Panc1 (cell line): ENCODE measurements around the gene TXNDC16. TPM values are rescaled to one million over a fixed set of nuclear protein-coding genes. Genes with fewer than 3 reads are reported as not detected.

ENCODE experiments used
- ATAC-seq: fragments of 200-7000 bp; cut with Tn5 transposase; 2 replicates; pipeline ENCODE4 v1.9.1; 2020; ENCODE audit warnings: mild to moderate bottlenecking, moderate library complexity
- BruUV-seq: library from RNA; stranded (reverse); fragments of 400-500 nt; replicated peaks from 2 replicates; lab custom pipeline; 2021; lab: Mats Ljungman, UMichigan
- CTCF ChIA-PET: fragments of 300-600 bp; sonication (Branson Sonifier 250); formaldehyde crosslinking; loops from one replicate; lab custom pipeline; 2022; ENCODE audit warnings: antibody characterized with exemption; lab: Charles Lee
- POLR2A ChIA-PET: fragments of 300-600 bp; sonication (Branson Sonifier 250); formaldehyde crosslinking; loops from one replicate; lab custom pipeline; 2022; ENCODE audit warnings: antibody characterized with exemption; lab: Charles Lee
- DNase-seq: peaks from one replicate; pipeline ENCODE4 v3.0.0-alpha.2; 2010; ENCODE audit warnings: low read depth, low spot score
- H3K27ac ChIP-seq: 2 replicates; pipeline ENCODE4 v1.5.1; 2011; ENCODE audit warnings: mild to moderate bottlenecking, low read length, inconsistent platforms
- H3K27me3 ChIP-seq: fragments of 200-500 bp; sonication (Bioruptor generic); 2 replicates; pipeline ENCODE4 v1.6.0; 2014; ENCODE audit warnings: low read length, inconsistent platforms; ENCODE audit not compliant: control insufficient read depth, insufficient read depth
- H3K36me3 ChIP-seq: fragments of 200-500 bp; sonication (Bioruptor generic); 2 replicates; pipeline ENCODE4 v1.5.1; 2014; ENCODE audit warnings: inconsistent platforms, mild to moderate bottlenecking, low read length, moderate library complexity; ENCODE audit not compliant: control insufficient read depth, insufficient read depth
- H3K4me1 ChIP-seq: 2 replicates; pipeline ENCODE4 v1.5.1; 2011; ENCODE audit warnings: inconsistent platforms, mild to moderate bottlenecking, low read length, moderate library complexity; ENCODE audit not compliant: control insufficient read depth, insufficient read depth
- H3K4me3 ChIP-seq, 2 experiments: 2 replicates each; pipeline ENCODE4 v1.5.1; 2011 to 2012; ENCODE audit warnings: low read depth in 2 of 2, low read length in 2 of 2, mild to moderate bottlenecking in 2 of 2, inconsistent platforms in 1 of 2, moderate library complexity in 1 of 2
- H3K9me3 ChIP-seq: fragments of 200-500 bp; sonication (Bioruptor generic); 2 replicates; pipeline ENCODE4 v1.5.1; 2014; ENCODE audit warnings: low read depth, mild to moderate bottlenecking, inconsistent platforms, low read length, moderate library complexity; ENCODE audit not compliant: control insufficient read depth, insufficient read depth
- POLR2AphosphoS5 ChIP-seq: IDR thresholded peaks from 2 replicates; pipeline ENCODE4 v1.6.1; 2012; ENCODE audit warnings: mild to moderate bottlenecking, low read depth, low read length, moderate library complexity
- SIN3A ChIP-seq: IDR thresholded peaks from 2 replicates; pipeline ENCODE4 v1.6.1; 2012; ENCODE audit warnings: low read depth, mild to moderate bottlenecking, low read length, moderate library complexity, borderline replicate concordance; ENCODE audit not compliant: insufficient read depth
- TCF7L2 ChIP-seq: IDR thresholded peaks from 2 replicates; pipeline ENCODE4 v1.6.1; 2011; ENCODE audit warnings: mild to moderate bottlenecking, low read depth, low read length, inconsistent platforms
- in situ Hi-C: cut with HindIII; loops from 2 replicates; pipeline ENCODE4 v1.10.0; 2016; ENCODE audit warnings: low sequenced_read_pairs, low pct_unique_long_range_greater_than_20kb
- intact Hi-C: fragments of 100-400 bp; cut with micrococcal nuclease; formaldehyde crosslinking; loops from one replicate; pipeline ENCODE4 v1.10.0; 2022; ENCODE audit not compliant: unreplicated experiment
- total RNA-seq: library from RNA; stranded (reverse); gene quantifications from one replicate; pipeline ENCODE4 v1.2.1, GENCODE V29; 2021; ENCODE audit not compliant: unreplicated experiment
- TF ChIP-seq, protein P1 (sequence below), 2 experiments: IDR thresholded peaks; 2 replicates each; pipeline ENCODE4 v1.6.1; 2011 to 2012; ENCODE audit warnings: low read depth in 2 of 2, control low read depth in 1 of 2, low read length in 1 of 2, mild to moderate bottlenecking in 1 of 2, moderate library complexity in 1 of 2; ENCODE audit not compliant: insufficient read depth in 1 of 2
- TF ChIP-seq, protein P2 (sequence below): fragments of 450-650 bp; IDR thresholded peaks from 2 replicates; pipeline ENCODE4 v1.5.1; 2017; ENCODE audit warnings: mild to moderate bottlenecking

TXNDC16 gene
- total RNA-seq, 1 experiment from 2014 or later = 4.9 TPM

DNA sequence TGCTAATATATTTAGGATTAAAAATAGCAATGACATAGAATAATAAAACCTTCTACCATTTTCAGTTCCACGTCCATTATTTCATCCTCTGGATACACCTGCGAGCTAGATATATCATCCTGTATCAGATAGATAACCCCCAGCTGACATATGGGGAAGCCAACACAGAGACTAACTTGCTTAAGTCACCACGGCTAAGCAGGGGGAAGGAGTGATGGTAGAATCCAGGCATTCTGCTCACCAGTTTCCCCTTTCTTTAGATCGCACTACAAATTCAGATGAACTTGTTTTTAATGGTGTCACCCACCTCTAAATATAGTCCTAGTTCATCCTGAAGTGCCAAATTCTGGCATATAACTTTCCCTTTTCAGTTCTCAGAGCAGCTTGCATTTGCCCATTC lies 110.1 kb downstream of the TXNDC16 start:
- Histone ChIP-seq H3K4me1 (no peaks in the 10 kb centered on the region), H3K27me3 (no peaks in the 10 kb centered on the region), H3K27ac (no peak overlapping the region), H3K36me3 (no peaks in the 10 kb centered on the region), H3K4me3 (no peak overlapping the region), H3K9me3 (no peaks in the 10 kb centered on the region)
- ATAC-seq = no peak
- ChIA-PET POLR2A (interaction anchor here (0.7 kb wide), 1 partner anchor 274 kb away, joined by 5 read pairs; no protein-coding TSS in a partner anchor), CTCF (no interaction called here)
- no peak for DNase-seq
- TF ChIP-seq SIN3A = no peak
- no peak for TF ChIP-seq TCF7L2
- TF ChIP-seq, protein P1, sequence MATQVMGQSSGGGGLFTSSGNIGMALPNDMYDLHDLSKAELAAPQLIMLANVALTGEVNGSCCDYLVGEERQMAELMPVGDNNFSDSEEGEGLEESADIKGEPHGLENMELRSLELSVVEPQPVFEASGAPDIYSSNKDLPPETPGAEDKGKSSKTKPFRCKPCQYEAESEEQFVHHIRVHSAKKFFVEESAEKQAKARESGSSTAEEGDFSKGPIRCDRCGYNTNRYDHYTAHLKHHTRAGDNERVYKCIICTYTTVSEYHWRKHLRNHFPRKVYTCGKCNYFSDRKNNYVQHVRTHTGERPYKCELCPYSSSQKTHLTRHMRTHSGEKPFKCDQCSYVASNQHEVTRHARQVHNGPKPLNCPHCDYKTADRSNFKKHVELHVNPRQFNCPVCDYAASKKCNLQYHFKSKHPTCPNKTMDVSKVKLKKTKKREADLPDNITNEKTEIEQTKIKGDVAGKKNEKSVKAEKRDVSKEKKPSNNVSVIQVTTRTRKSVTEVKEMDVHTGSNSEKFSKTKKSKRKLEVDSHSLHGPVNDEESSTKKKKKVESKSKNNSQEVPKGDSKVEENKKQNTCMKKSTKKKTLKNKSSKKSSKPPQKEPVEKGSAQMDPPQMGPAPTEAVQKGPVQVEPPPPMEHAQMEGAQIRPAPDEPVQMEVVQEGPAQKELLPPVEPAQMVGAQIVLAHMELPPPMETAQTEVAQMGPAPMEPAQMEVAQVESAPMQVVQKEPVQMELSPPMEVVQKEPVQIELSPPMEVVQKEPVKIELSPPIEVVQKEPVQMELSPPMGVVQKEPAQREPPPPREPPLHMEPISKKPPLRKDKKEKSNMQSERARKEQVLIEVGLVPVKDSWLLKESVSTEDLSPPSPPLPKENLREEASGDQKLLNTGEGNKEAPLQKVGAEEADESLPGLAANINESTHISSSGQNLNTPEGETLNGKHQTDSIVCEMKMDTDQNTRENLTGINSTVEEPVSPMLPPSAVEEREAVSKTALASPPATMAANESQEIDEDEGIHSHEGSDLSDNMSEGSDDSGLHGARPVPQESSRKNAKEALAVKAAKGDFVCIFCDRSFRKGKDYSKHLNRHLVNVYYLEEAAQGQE (IDR thresholded peaks at IDR 0.05; ENCODE audit: insufficient read depth in 1 of 2, low read depth in 2 of 2, low read length in 1 of 2) = no peak
- TF ChIP-seq POLR2AphosphoS5 = no peak
- TF ChIP-seq, protein P2, sequence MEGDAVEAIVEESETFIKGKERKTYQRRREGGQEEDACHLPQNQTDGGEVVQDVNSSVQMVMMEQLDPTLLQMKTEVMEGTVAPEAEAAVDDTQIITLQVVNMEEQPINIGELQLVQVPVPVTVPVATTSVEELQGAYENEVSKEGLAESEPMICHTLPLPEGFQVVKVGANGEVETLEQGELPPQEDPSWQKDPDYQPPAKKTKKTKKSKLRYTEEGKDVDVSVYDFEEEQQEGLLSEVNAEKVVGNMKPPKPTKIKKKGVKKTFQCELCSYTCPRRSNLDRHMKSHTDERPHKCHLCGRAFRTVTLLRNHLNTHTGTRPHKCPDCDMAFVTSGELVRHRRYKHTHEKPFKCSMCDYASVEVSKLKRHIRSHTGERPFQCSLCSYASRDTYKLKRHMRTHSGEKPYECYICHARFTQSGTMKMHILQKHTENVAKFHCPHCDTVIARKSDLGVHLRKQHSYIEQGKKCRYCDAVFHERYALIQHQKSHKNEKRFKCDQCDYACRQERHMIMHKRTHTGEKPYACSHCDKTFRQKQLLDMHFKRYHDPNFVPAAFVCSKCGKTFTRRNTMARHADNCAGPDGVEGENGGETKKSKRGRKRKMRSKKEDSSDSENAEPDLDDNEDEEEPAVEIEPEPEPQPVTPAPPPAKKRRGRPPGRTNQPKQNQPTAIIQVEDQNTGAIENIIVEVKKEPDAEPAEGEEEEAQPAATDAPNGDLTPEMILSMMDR = no peak
- in situ Hi-C loops (no loop called here), intact Hi-C loops (no loop called here)
- BruUV-seq = no TSS peak

DNA sequence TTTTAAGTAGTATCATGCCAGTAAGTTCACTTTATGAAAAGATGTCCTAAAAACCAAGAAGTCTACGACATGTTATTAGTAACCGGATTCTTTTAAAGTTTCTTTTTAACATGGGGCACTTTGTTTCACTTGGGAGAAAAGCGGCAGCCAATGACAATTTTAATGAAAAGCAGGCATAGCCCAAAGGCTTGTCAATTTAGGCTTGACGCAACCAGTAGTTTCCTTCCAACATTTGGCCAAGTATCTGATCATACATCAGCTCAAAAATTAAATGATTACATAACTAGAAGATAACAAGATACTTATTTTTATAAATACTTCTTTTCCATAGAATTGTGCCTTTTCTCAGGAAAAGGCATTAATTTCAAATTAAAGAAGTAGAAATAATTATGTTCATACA lies 112.8 kb downstream of the TXNDC16 start:
- Histone ChIP-seq H3K4me3 (no peak overlapping the region), H3K9me3 (no peaks in the 10 kb centered on the region), H3K36me3 (no peaks in the 10 kb centered on the region), H3K4me1 (no peaks in the 10 kb centered on the region), H3K27me3 (no peaks in the 10 kb centered on the region), H3K27ac (no peak overlapping the region)
- ChIA-PET CTCF (no interaction called here), POLR2A (no interaction called here)
- no TSS peak for BruUV-seq
- TF ChIP-seq, protein P1 (IDR thresholded peaks at IDR 0.05; ENCODE audit: insufficient read depth in 1 of 2, low read depth in 2 of 2, low read length in 1 of 2) = no peak
- TF ChIP-seq, protein P2 = no peak
- TF ChIP-seq TCF7L2 = no peak
- TF ChIP-seq SIN3A = no peak
- TF ChIP-seq POLR2AphosphoS5 = no peak
- no peak for DNase-seq
- in situ Hi-C loops = no loop called here
- intact Hi-C loops = no loop called here
- ATAC-seq = no peak
